Peyer's patch (tissue), 4 donors: ENCODE measurements around the gene EFNA4.

Experiments
- POLR2A ChIP-seq, 2 donors: fragments of 450-650 bp; IDR thresholded peaks; one replicate each; pipeline ENCODE4 v1.5.1; 2017; ENCODE audit warnings: antibody characterized with exemption in 2 of 2, mild to moderate bottlenecking in 2 of 2, moderate library complexity in 2 of 2
- TF ChIP-seq, protein P1 (sequence below), 6 experiments: fragments of 450-650 bp in 4 of 6; fragments of 200-600 bp in 2 of 6; sonication (generic) in 1 of 6; IDR thresholded peaks; one replicate each; pipeline ENCODE4 v1.5.1; 2017 to 2019; ENCODE audit warnings: antibody characterized with exemption in 6 of 6, mild to moderate bottlenecking in 3 of 6, moderate library complexity in 1 of 6

DNA sequence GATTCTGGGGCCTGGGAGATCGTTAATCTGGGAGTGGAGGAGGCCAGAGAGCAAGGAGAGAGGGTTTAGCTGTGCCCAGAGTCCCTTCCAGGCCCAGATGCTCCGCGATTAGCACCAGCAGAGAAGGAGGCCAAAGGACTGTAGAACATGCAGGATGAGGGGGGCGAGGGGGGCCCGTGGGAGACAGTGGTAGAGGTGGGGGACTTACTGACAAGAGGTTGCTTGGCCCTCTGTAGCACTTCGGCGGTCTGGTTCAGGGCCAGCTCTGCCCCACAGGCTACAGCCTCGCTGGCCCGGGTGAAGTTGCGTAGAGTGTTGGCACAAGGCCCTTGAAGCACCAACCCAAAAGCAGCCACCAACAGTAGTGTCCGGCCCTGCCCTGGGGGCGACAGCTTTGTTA is 30.7 kb upstream of the EFNA4 start:
- TF ChIP-seq, protein P1, sequence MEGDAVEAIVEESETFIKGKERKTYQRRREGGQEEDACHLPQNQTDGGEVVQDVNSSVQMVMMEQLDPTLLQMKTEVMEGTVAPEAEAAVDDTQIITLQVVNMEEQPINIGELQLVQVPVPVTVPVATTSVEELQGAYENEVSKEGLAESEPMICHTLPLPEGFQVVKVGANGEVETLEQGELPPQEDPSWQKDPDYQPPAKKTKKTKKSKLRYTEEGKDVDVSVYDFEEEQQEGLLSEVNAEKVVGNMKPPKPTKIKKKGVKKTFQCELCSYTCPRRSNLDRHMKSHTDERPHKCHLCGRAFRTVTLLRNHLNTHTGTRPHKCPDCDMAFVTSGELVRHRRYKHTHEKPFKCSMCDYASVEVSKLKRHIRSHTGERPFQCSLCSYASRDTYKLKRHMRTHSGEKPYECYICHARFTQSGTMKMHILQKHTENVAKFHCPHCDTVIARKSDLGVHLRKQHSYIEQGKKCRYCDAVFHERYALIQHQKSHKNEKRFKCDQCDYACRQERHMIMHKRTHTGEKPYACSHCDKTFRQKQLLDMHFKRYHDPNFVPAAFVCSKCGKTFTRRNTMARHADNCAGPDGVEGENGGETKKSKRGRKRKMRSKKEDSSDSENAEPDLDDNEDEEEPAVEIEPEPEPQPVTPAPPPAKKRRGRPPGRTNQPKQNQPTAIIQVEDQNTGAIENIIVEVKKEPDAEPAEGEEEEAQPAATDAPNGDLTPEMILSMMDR (IDR thresholded peaks at IDR 0.05), result no peak
- no peak for TF ChIP-seq POLR2A (IDR thresholded peaks at IDR 0.05)
